Neural cell (in vitro differentiated cells): ENCODE data around the gene PPP1R12C. TPM values are rescaled to one million over a fixed set of nuclear protein-coding genes. Genes with fewer than 3 reads are reported as not detected.

ENCODE experiments used
- H2AFZ ChIP-seq: fragments of 200-600, 300-800 bp; sonication (generic), shearing (Covaris generic); 2 replicates; pipeline ENCODE4 v1.6.0; 2014; ENCODE audit warnings: low read depth, mild to moderate bottlenecking, antibody characterized with exemption, low read length, moderate library complexity
- H3F3A ChIP-seq: fragments of 200-600 bp; shearing (Covaris generic); 2 replicates; pipeline ENCODE4 v1.6.1; 2016; ENCODE audit warnings: mild to moderate bottlenecking, moderate library complexity, mixed read lengths, antibody characterized with exemption, low read length; ENCODE audit not compliant: insufficient read depth, poor library complexity, severe bottlenecking
- H3K27ac ChIP-seq: fragments of 200-600, 300-800 bp; sonication (generic), shearing (Covaris generic); 2 replicates; pipeline ENCODE4 v1.5.1; 2014; ENCODE audit warnings: mild to moderate bottlenecking, low read length, moderate library complexity
- H3K27me3 ChIP-seq: fragments of 300-800, 200-600 bp; sonication (generic), shearing (Covaris generic); 2 replicates; pipeline ENCODE4 v1.6.0; 2014; ENCODE audit warnings: mild to moderate bottlenecking, low read depth, low read length, moderate library complexity; ENCODE audit not compliant: insufficient read depth
- H3K36me3 ChIP-seq: fragments of 300-800, 200-600 bp; sonication (generic), shearing (Covaris generic); 2 replicates; pipeline ENCODE4 v1.5.1; 2014; ENCODE audit warnings: mild to moderate bottlenecking, antibody characterized with exemption, low read length, moderate library complexity; ENCODE audit not compliant: insufficient read depth
- H3K4me2 ChIP-seq: fragments of 300-800, 200-600 bp; sonication (generic), shearing (Covaris generic); 2 replicates; pipeline ENCODE4 v1.6.0; 2014; ENCODE audit warnings: mild to moderate bottlenecking, low read length
- H3K4me3 ChIP-seq: fragments of 300-800, 200-600 bp; sonication (generic), shearing (Covaris generic); 2 replicates; pipeline ENCODE4 v1.5.1; 2014; ENCODE audit warnings: mild to moderate bottlenecking, low read length, moderate library complexity
- H3K79me2 ChIP-seq: fragments of 200-600 bp; shearing (Covaris generic); replicated peaks from 2 replicates; pipeline ENCODE4 v1.6.0; 2014; ENCODE audit warnings: mild to moderate bottlenecking, low read length, moderate library complexity; ENCODE audit not compliant: insufficient read depth
- H3K9ac ChIP-seq: fragments of 300-800, 200-600 bp; sonication (generic), shearing (Covaris generic); 2 replicates; pipeline ENCODE4 v1.6.1; 2016; ENCODE audit warnings: mild to moderate bottlenecking, low read length, mixed read lengths
- H3K9me2 ChIP-seq: fragments of 200-600 bp; shearing (Covaris generic); 2 replicates; pipeline ENCODE4 v1.6.1; 2016; ENCODE audit warnings: mild to moderate bottlenecking, low read length, mixed read lengths; ENCODE audit not compliant: insufficient read depth
- H3K9me3 ChIP-seq: fragments of 200-600, 300-800 bp; sonication (generic), shearing (Covaris generic); 2 replicates; pipeline ENCODE4 v1.6.1; 2016; ENCODE audit warnings: mild to moderate bottlenecking, mixed run types, low read length, moderate library complexity, mixed read lengths
- H4K20me1 ChIP-seq: fragments of 200-600 bp; shearing (Covaris generic); 2 replicates; pipeline ENCODE4 v1.6.1; 2016; ENCODE audit warnings: mild to moderate bottlenecking, mixed run types; ENCODE audit not compliant: insufficient read depth
- CTCF ChIP-seq: fragments of 450-650 bp; IDR thresholded peaks from 2 replicates; pipeline ENCODE4 v1.5.1; 2014; ENCODE audit warnings: antibody characterized with exemption, mild to moderate bottlenecking, moderate library complexity; ENCODE audit not compliant: poor library complexity, severe bottlenecking
- EP300 ChIP-seq: fragments of 450-650 bp; conservative IDR thresholded peaks from 2 replicates; pipeline ENCODE4 v1.6.1; 2014; ENCODE audit warnings: antibody characterized with exemption, mild to moderate bottlenecking, moderate library complexity; ENCODE audit not compliant: poor library complexity, severe bottlenecking
- EZH2 ChIP-seq: fragments of 200-600, 300-800 bp; shearing (Covaris generic), sonication (generic); IDR thresholded peaks from 2 replicates; pipeline ENCODE4 v1.6.1; 2014; ENCODE audit warnings: antibody characterized with exemption, low read length, borderline replicate concordance, mild to moderate bottlenecking; ENCODE audit not compliant: insufficient read depth, poor library complexity, severe bottlenecking
- MXI1 ChIP-seq: fragments of 450-650 bp; conservative IDR thresholded peaks from 2 replicates; pipeline ENCODE4 v1.6.1; 2014; ENCODE audit warnings: antibody characterized with exemption, mild to moderate bottlenecking; ENCODE audit not compliant: poor library complexity, severe bottlenecking
- POLR2AphosphoS5 ChIP-seq: IDR thresholded peaks from 2 replicates; pipeline ENCODE4 v1.6.1; 2012
- RAD21 ChIP-seq: fragments of 450-650 bp; conservative IDR thresholded peaks from 2 replicates; pipeline ENCODE4 v1.6.1; 2014; ENCODE audit warnings: antibody characterized with exemption, mild to moderate bottlenecking, moderate library complexity
- REST ChIP-seq: IDR thresholded peaks from 2 replicates; pipeline ENCODE4 v1.6.1; 2012; ENCODE audit warnings: borderline replicate concordance
- SMC3 ChIP-seq: fragments of 450-650 bp; conservative IDR thresholded peaks from 2 replicates; pipeline ENCODE4 v1.6.1; 2014; ENCODE audit warnings: antibody characterized with exemption, mild to moderate bottlenecking, moderate library complexity; ENCODE audit not compliant: poor library complexity
- TAF1 ChIP-seq: IDR thresholded peaks from 2 replicates; pipeline ENCODE4 v1.6.1; 2012; ENCODE audit warnings: low read depth
- polyA plus RNA-seq: library from polyadenylated mRNA; depleted of rRNA; stranded (reverse); fragments of >200 nt; gene quantifications from 2 replicates; pipeline ENCODE4 v1.2.3, GENCODE V29; 2014

Gene PPP1R12C
- polyA plus RNA-seq, 1 donor from 2014 or later = 109 TPM

GRCh38 chr19:55058781-55059610 lies 58.4 kb downstream of the PPP1R12C start:
- Histone ChIP-seq H3K36me3 (peaks cover 8% of the 10 kb centered on the region), H3F3A (no peaks in the 10 kb centered on the region), H3K9me2 (no peaks in the 10 kb centered on the region), H3K9me3 (no peaks in the 10 kb centered on the region), H3K4me2 (no peak overlapping the region), H3K79me2 (no peaks in the 10 kb centered on the region), H3K27me3 (peaks cover 4% of the 10 kb centered on the region), H3K4me3 (no peak overlapping the region), H3K9ac (no peak overlapping the region), H3K27ac (no peak overlapping the region), H4K20me1 (no peaks in the 10 kb centered on the region), H2AFZ (no peak overlapping the region)
- TF ChIP-seq EZH2 (no peak), POLR2AphosphoS5 (no peak), RAD21 (no peak), CTCF (no peak), EP300 (no peak), SMC3 (no peak), REST (no peak), MXI1 (no peak), TAF1 (no peak)

DNA sequence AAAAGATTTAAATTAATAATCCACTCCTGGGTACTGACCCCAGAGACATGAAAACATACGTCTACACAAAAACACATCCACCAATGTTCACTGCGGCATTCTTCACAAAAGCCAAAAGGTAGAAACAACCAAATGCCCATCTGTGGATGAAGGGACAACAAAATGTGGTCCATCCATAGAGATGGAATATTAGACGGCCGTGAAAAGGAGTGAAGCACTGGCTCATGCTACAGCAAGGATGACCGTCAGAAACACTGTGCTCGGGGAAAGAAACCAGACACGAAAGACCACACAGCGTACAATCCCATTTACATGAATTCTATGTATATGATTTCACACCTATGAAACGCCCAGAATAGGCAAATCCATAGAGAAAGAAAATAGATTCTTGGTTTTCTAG lies 60.6 kb downstream of the PPP1R12C start:
- H3K4me3 ChIP-seq = no peak overlapping the region
- no peaks in the 10 kb centered on the region for H3K27me3 ChIP-seq
- peaks cover 8% of the 10 kb centered on the region for H3K36me3 ChIP-seq
- H3F3A ChIP-seq = no peaks in the 10 kb centered on the region
- no peak overlapping the region for H2AFZ ChIP-seq
- H3K9me3 ChIP-seq = no peaks in the 10 kb centered on the region
- no peaks in the 10 kb centered on the region for H4K20me1 ChIP-seq
- H3K4me2 ChIP-seq = no peak overlapping the region
- no peaks in the 10 kb centered on the region for H3K9me2 ChIP-seq
- TF ChIP-seq POLR2AphosphoS5 (no peak), EZH2 (no peak), MXI1 (no peak), RAD21 (no peak), TAF1 (no peak), EP300 (no peak), SMC3 (no peak)
- H3K9ac ChIP-seq = no peak overlapping the region
- H3K27ac ChIP-seq = no peak overlapping the region
- H3K79me2 ChIP-seq = no peaks in the 10 kb centered on the region
